ENCODE results near the gene GSE1. TPM values are rescaled to one million over a fixed set of nuclear protein-coding genes. Genes with fewer than 3 reads are reported as not detected.
A peak's percentile ranks its signal among the peaks of the same experiment; 100 is the strongest.

GSE1 gene
- total and polyA plus RNA-seq, 2 experiments from 2014 or later: 32.4 to 135 TPM

DNA sequence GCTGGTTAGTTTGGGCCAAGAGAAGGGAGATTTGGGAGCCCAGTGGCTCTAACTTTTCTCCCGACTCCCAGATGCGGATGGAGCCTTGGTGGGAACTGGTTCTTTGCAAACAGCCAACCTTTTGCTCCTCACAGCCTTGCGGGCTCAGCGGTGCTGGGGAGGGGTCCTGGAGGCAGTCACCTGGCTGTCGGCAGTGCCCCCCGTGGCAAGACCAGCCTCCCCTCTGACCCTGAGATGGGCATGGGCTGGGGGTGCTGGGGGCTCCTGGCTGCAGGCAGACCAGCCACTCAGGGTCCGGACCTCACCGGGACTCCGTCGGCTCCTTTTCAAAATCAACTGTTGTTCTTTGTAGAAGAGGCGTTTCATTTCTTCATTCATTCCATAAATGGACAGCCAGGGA, 21.7 kb upstream of the GSE1 start:
- no peak overlapping the region for H3K27ac ChIP-seq (ENCODE audit: low read depth)
- no peak overlapping the region for H3K27ac Mint-ChIP-seq

More for the DNA sequence above, 21.7 kb upstream of the GSE1 start:
- no peak overlapping the region for H3K4me3 ChIP-seq
- Mint-ChIP-seq H3K27me3 (ENCODE audit: insufficient read depth, low read depth, poor library complexity) (peaks cover 6% of the 10 kb centered on the region), H3K4me1 (peaks cover 43% of the 10 kb centered on the region), H3K4me3 (no peak overlapping the region), H3K36me3 (ENCODE audit: low read depth) (no peaks in the 10 kb centered on the region; the same call in 2 of the 3 replicates), H3K9me3 (no peaks in the 10 kb centered on the region)
- ATAC-seq (no peak), DNase-seq (ENCODE audit: low spot score) (peak; percentile 10)
- peaks cover 6% of the 10 kb centered on the region; the same call in 1 of the 2 replicates for H3K9me2 ChIP-seq (ENCODE audit: insufficient read depth)
- peaks cover 11% of the 10 kb centered on the region; the same call in 1 of the 2 replicates for H3F3A ChIP-seq (replicated peaks; ENCODE audit: low read depth)
- no peaks in the 10 kb centered on the region for H4K20me1 ChIP-seq (replicated peaks; ENCODE audit: insufficient read depth)
- peaks cover 38% of the 10 kb centered on the region for H3K4me1 ChIP-seq (ENCODE audit: insufficient read depth)
- H3K4me2 ChIP-seq: no peak overlapping the region
- peaks cover 35% of the 10 kb centered on the region for H3K79me2 ChIP-seq (replicated peaks; ENCODE audit: insufficient read depth)
- no peaks in the 10 kb centered on the region for H3K36me3 ChIP-seq (ENCODE audit: insufficient read depth)
- no peaks in the 10 kb centered on the region for H3K27me3 ChIP-seq (ENCODE audit: insufficient read depth)
- no peak overlapping the region for H2AFZ ChIP-seq
- TF ChIP-seq STAT1 (IDR thresholded peaks at IDR 0.05; ENCODE audit: unreplicated experiment): no peak
- TF ChIP-seq ETS1 (IDR thresholded peaks at IDR 0.05): no peak
- no peak for TF ChIP-seq EZH2 (IDR thresholded peaks at IDR 0.05; ENCODE audit: low read depth, unreplicated experiment)
- TF ChIP-seq JUNB (IDR thresholded peaks at IDR 0.05; ENCODE audit: unreplicated experiment): no peak
- TF ChIP-seq POLR2AphosphoS5 (IDR thresholded peaks at IDR 0.05; ENCODE audit: low read depth): no peak
- TF ChIP-seq, protein P1, sequence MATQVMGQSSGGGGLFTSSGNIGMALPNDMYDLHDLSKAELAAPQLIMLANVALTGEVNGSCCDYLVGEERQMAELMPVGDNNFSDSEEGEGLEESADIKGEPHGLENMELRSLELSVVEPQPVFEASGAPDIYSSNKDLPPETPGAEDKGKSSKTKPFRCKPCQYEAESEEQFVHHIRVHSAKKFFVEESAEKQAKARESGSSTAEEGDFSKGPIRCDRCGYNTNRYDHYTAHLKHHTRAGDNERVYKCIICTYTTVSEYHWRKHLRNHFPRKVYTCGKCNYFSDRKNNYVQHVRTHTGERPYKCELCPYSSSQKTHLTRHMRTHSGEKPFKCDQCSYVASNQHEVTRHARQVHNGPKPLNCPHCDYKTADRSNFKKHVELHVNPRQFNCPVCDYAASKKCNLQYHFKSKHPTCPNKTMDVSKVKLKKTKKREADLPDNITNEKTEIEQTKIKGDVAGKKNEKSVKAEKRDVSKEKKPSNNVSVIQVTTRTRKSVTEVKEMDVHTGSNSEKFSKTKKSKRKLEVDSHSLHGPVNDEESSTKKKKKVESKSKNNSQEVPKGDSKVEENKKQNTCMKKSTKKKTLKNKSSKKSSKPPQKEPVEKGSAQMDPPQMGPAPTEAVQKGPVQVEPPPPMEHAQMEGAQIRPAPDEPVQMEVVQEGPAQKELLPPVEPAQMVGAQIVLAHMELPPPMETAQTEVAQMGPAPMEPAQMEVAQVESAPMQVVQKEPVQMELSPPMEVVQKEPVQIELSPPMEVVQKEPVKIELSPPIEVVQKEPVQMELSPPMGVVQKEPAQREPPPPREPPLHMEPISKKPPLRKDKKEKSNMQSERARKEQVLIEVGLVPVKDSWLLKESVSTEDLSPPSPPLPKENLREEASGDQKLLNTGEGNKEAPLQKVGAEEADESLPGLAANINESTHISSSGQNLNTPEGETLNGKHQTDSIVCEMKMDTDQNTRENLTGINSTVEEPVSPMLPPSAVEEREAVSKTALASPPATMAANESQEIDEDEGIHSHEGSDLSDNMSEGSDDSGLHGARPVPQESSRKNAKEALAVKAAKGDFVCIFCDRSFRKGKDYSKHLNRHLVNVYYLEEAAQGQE (IDR thresholded peaks at IDR 0.05; ENCODE audit: unreplicated experiment): no peak
- no peak for TF ChIP-seq CTCF (conservative IDR thresholded peaks at IDR 0.05; ENCODE audit: low read depth in 2 of 2)
- no peak for TF ChIP-seq ZNF462 (CRISPR knock-in tag; IDR thresholded peaks at IDR 0.05)
- TF ChIP-seq NANOG (IDR thresholded peaks at IDR 0.05; ENCODE audit: borderline replicate concordance): no peak
- TF ChIP-seq ZNF114 (CRISPR knock-in tag; IDR thresholded peaks at IDR 0.05): no peak
- no peak for TF ChIP-seq ZNF331 (CRISPR knock-in tag; IDR thresholded peaks at IDR 0.05; ENCODE audit: low read depth)
- no peak for TF ChIP-seq EZH2phosphoT487 (IDR thresholded peaks at IDR 0.05; ENCODE audit: unreplicated experiment)
